Esophagus (tissue), 2 donors: ENCODE data around the gene LMO1. TPM values are rescaled to one million over a fixed set of nuclear protein-coding genes. Genes with fewer than 3 reads are reported as not detected.

ENCODE experiments used
- H3K27ac ChIP-seq, 2 donors: one replicate each; pipeline ENCODE4 v1.5.1; 2013; ENCODE audit warnings: low read depth in 2 of 2, mild to moderate bottlenecking in 2 of 2, inconsistent platforms in 1 of 2, low read length in 1 of 2, moderate library complexity in 1 of 2
- H3K27me3 ChIP-seq, 2 donors: one replicate each; pipeline ENCODE4 v1.6.1; 2013; ENCODE audit warnings: low read length in 2 of 2, control low read depth in 1 of 2, mild to moderate bottlenecking in 1 of 2; ENCODE audit not compliant: insufficient read depth in 2 of 2, control insufficient read depth in 1 of 2
- H3K36me3 ChIP-seq, 2 donors: one replicate each; pipeline ENCODE4 v1.6.1; 2013; ENCODE audit warnings: low read length in 1 of 2; ENCODE audit not compliant: control insufficient read depth in 2 of 2, insufficient read depth in 2 of 2
- H3K4me1 ChIP-seq, 2 donors: one replicate each; pipeline ENCODE4 v1.6.1; 2013; ENCODE audit warnings: low read length in 1 of 2; ENCODE audit not compliant: control insufficient read depth in 2 of 2, insufficient read depth in 2 of 2
- H3K4me3 ChIP-seq, 2 donors: one replicate each; pipeline ENCODE4 v1.5.1; 2013; ENCODE audit warnings: low read length in 2 of 2, mild to moderate bottlenecking in 2 of 2, low read depth in 1 of 2, moderate library complexity in 1 of 2
- H3K9me3 ChIP-seq, 2 donors: one replicate each; pipeline ENCODE4 v1.6.1; 2013; ENCODE audit warnings: mild to moderate bottlenecking in 2 of 2, low read depth in 1 of 2, low read length in 1 of 2, moderate library complexity in 1 of 2; ENCODE audit not compliant: control insufficient read depth in 2 of 2, insufficient read depth in 1 of 2
- WGBS, 2 donors: extraction: QIAGEN DNeasy Blood & Tissue Kit; methylation state at CpG; one replicate each; pipeline ENCODE4 v1.1.7; 2013; 5-methylcytosine and 5-hydroxymethylcytosine counted together
- polyA plus RNA-seq, 2 donors: library from polyadenylated mRNA; stranded (reverse); fragments of 200-250 nt; gene quantifications; one replicate each; pipeline ENCODE4 v1.2.3, GENCODE V29; 2013
- donor health status: healthy with polysubstance abuse.
- donor health status: Bipolar disorder and iron deficiency.

LMO1 gene
- polyA plus RNA-seq, 2 donors: 0.06 to 0.08 TPM

- no peak overlapping the region for H3K4me3 ChIP-seq
- no peak overlapping the region for H3K27ac ChIP-seq
- no peaks in the 10 kb centered on the region for H3K9me3 ChIP-seq
- H3K27me3 ChIP-seq: no peaks in the 10 kb centered on the region
- WGBS, 2 donors: 77 to 82% methylated on average over 6 of the region's 6 CpGs
- no peaks in the 10 kb centered on the region for H3K36me3 ChIP-seq
- H3K4me1 ChIP-seq: no peaks in the 10 kb centered on the region
These were observed 24.0 kb downstream of the LMO1 start for GRCh38 chr11:8239536-8240228.

- H3K4me1 ChIP-seq: peaks cover 0 to 4% of the 10 kb centered on the region in 2 donors
- no peak overlapping the region for H3K27ac ChIP-seq
- H3K4me3 ChIP-seq: no peak overlapping the region
- 78 to 86% methylated on average over 4 of the region's 4 CpGs for WGBS, 2 donors
- no peaks in the 10 kb centered on the region for H3K9me3 ChIP-seq
- H3K27me3 ChIP-seq: no peaks in the 10 kb centered on the region
- no peaks in the 10 kb centered on the region for H3K36me3 ChIP-seq
These were observed 24.6 kb downstream of the LMO1 start for GRCh38 chr11:8239040-8239439.

- no peaks in the 10 kb centered on the region for H3K36me3 ChIP-seq
- no peak overlapping the region for H3K27ac ChIP-seq
- H3K4me1 ChIP-seq: peaks cover 0 to 6% of the 10 kb centered on the region in 2 donors
- whole genome bisulfite sequencing, 2 donors: 87 to 90% methylated on average over 10 of the region's 10 CpGs
- H3K27me3 ChIP-seq: no peaks in the 10 kb centered on the region
- no peak overlapping the region for H3K4me3 ChIP-seq
- H3K9me3 ChIP-seq: no peaks in the 10 kb centered on the region
These were observed 26.2 kb downstream of the LMO1 start for GRCh38 chr11:8237453-8237852.

- H3K9me3 ChIP-seq: no peaks in the 10 kb centered on the region
- 88 to 89% methylated on average over 4 of the region's 4 CpGs for WGBS, 2 donors
- H3K27ac ChIP-seq: no peak overlapping the region
- no peaks in the 10 kb centered on the region for H3K27me3 ChIP-seq
- H3K4me1 ChIP-seq: peaks cover 0 to 8% of the 10 kb centered on the region in 2 donors
- H3K36me3 ChIP-seq: no peaks in the 10 kb centered on the region
- no peak overlapping the region for H3K4me3 ChIP-seq
These were observed 27.8 kb downstream of the LMO1 start for GRCh38 chr11:8235925-8236324.

GRCh38 chr11:8234910-8235309 is 28.8 kb downstream of the LMO1 start:
- H3K27ac ChIP-seq: no peak overlapping the region
- peaks cover 0 to 13% of the 10 kb centered on the region in 2 donors for H3K4me1 ChIP-seq
- 78 to 88% methylated on average over 3 of the region's 3 CpGs for WGBS, 2 donors
- H3K4me3 ChIP-seq: no peak overlapping the region
- H3K36me3 ChIP-seq: no peaks in the 10 kb centered on the region
- H3K27me3 ChIP-seq: no peaks in the 10 kb centered on the region
- H3K9me3 ChIP-seq: no peaks in the 10 kb centered on the region

GRCh38 chr11:8234425-8234821 is 29.3 kb downstream of the LMO1 start:
- Histone ChIP-seq H3K9me3 (no peaks in the 10 kb centered on the region), H3K27me3 (no peaks in the 10 kb centered on the region), H3K4me3 (no peak overlapping the region), H3K36me3 (no peaks in the 10 kb centered on the region), H3K27ac (no peak overlapping the region), H3K4me1 (peaks cover 0 to 17% of the 10 kb centered on the region in 2 donors)
- WGBS, 2 donors: 66 to 69% methylated on average over 5 of the region's 5 CpGs

- Histone ChIP-seq H3K27me3 (no peaks in the 10 kb centered on the region), H3K9me3 (no peaks in the 10 kb centered on the region), H3K27ac (no peak overlapping the region), H3K4me3 (no peak overlapping the region), H3K36me3 (no peaks in the 10 kb centered on the region), H3K4me1 (peaks cover 0 to 18% of the 10 kb centered on the region in 2 donors)
- WGBS, 2 donors: 48 to 68% methylated on average over 11 of the region's 11 CpGs
These were observed 29.8 kb downstream of the LMO1 start for GRCh38 chr11:8233691-8234424.

- Histone ChIP-seq H3K4me3 (no peak overlapping the region), H3K4me1 (peaks cover 3 to 26% of the 10 kb centered on the region in 2 donors), H3K36me3 (no peaks in the 10 kb centered on the region), H3K9me3 (no peaks in the 10 kb centered on the region), H3K27ac (no peak overlapping the region), H3K27me3 (no peaks in the 10 kb centered on the region)
- 78% methylated on average over 9 of the region's 9 CpGs for WGBS, 2 donors
These were observed 30.6 kb downstream of the LMO1 start for GRCh38 chr11:8232849-8233606.

- no peaks in the 10 kb centered on the region for H3K9me3 ChIP-seq
- WGBS, 2 donors: 88 to 93% methylated on average over 5 of the region's 5 CpGs
- no peak overlapping the region for H3K27ac ChIP-seq
- H3K36me3 ChIP-seq: no peaks in the 10 kb centered on the region
- no peak overlapping the region for H3K4me3 ChIP-seq
- no peaks in the 10 kb centered on the region for H3K27me3 ChIP-seq
- H3K4me1 ChIP-seq: peaks cover 3 to 28% of the 10 kb centered on the region in 2 donors
These were observed 31.3 kb downstream of the LMO1 start for GRCh38 chr11:8232414-8232813.
